SH-SY5Y (cell line): ENCODE data around the gene FGG.

Experiments used
- GATA2 ChIP-seq: IDR thresholded peaks from 2 replicates; pipeline ENCODE4 v1.6.1; 2011; ENCODE audit warnings: mild to moderate bottlenecking, low read depth, low read length
- GATA3 ChIP-seq: IDR thresholded peaks from 2 replicates; pipeline ENCODE4 v1.6.1; 2011; ENCODE audit warnings: low read depth, mild to moderate bottlenecking, low read length, moderate library complexity

GRCh38 chr4:154616731-154617130 lies 4.3 kb upstream of the FGG start:
- no peak for TF ChIP-seq GATA3
- no peak for TF ChIP-seq GATA2
